SK-N-MC (cell line): ENCODE measurements around the gene NCSTN.

Experiments used
- EZH2 ChIP-seq: fragments of 200-600 bp; sonication (generic); IDR thresholded peaks from one replicate; pipeline ENCODE4 v1.6.1; 2017; ENCODE audit warnings: antibody characterized with exemption
- FOXP2 ChIP-seq: optimal IDR thresholded peaks from 2 replicates; pipeline ENCODE3; 2011; ENCODE audit warnings: mild to moderate bottlenecking, moderate library complexity; ENCODE audit not compliant: insufficient read depth; ENCODE audit errors: extremely low read length, control extremely low read depth
- POLR2AphosphoS5 ChIP-seq: IDR thresholded peaks from 2 replicates; pipeline ENCODE4 v1.6.1; 2012; ENCODE audit warnings: mild to moderate bottlenecking, low read depth, low read length, borderline replicate concordance

DNA sequence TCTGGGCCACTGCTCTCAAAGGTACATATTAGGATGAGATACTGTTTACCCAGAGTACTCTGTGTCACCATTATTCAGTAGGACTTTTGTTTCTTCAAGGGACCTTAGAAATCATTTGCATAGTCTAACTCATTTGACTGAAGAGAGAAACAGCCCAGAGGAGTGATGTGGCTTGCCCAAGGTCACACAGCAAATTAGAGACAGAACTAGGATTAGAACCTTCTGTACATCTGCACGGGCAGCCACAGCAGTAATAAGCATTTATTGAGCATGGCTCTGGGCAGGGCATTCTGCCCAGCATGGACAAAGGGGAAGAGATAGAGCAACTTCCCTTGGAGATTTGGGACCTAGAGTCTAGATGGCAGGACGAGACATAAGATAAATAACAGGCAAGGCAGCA is 18.0 kb downstream of the NCSTN start:
- no peak for TF ChIP-seq EZH2
- TF ChIP-seq FOXP2: no peak
- TF ChIP-seq POLR2AphosphoS5: no peak
